Endothelial cell of umbilical vein (primary cell): Measurements from ENCODE around the gene NR4A1. TPM values are rescaled to one million over a fixed set of nuclear protein-coding genes. Genes with fewer than 3 reads are reported as not detected.

Experiments
- BruUV-seq: library from RNA; stranded (reverse); fragments of 400-500 nt; replicated peaks from 2 replicates; lab custom pipeline; 2021; lab: Mats Ljungman, UMichigan
- CTCF ChIA-PET: fragments of 300-600, 350-600 bp; sonication (Branson Sonifier 250); formaldehyde crosslinking; loops from one replicate; lab custom pipeline; 2021; ENCODE audit warnings: antibody characterized with exemption, inconsistent platforms; lab: Charles Lee
- POLR2A ChIA-PET: fragments of 300-600, 350-600 bp; sonication (Branson Sonifier 250); formaldehyde crosslinking; loops from one replicate; lab custom pipeline; 2021; ENCODE audit warnings: antibody characterized with exemption, inconsistent platforms; lab: Charles Lee
- DNase-seq: peaks from one replicate; pipeline ENCODE4 v3.0.0-alpha.2; 2011; ENCODE audit warnings: low read depth, low spot score
- FAIRE-seq: peaks from 2 replicates; lab custom pipeline; 2011; peaks lifted over from hg19 to GRCh38; lab: Jason Lieb, UNC
- H2AFZ ChIP-seq: 2 replicates; pipeline ENCODE4 v1.6.0; 2012; ENCODE audit warnings: low read depth, low read length, control low read depth, inconsistent platforms
- H3K27ac ChIP-seq: 2 replicates; pipeline ENCODE4 v1.5.1; 2011; ENCODE audit warnings: low read depth, mild to moderate bottlenecking, control low read depth, low read length, moderate library complexity; ENCODE audit not compliant: insufficient read depth
- H3K27me3 ChIP-seq, 2 experiments: 2 replicates each; pipeline versions ENCODE4 v1.6.0 to v1.6.1; 2011; ENCODE audit warnings: low read length in 2 of 2, mixed read lengths in 1 of 2; ENCODE audit not compliant: control insufficient read depth in 2 of 2, insufficient read depth in 2 of 2
- H3K36me3 ChIP-seq, 2 experiments: 2 replicates in 1 of 2; 3 replicates in 1 of 2; pipeline ENCODE4 v1.5.1; 2011; ENCODE audit warnings: low read length in 2 of 2, mild to moderate bottlenecking in 1 of 2, moderate library complexity in 1 of 2; ENCODE audit not compliant: control insufficient read depth in 2 of 2, insufficient read depth in 2 of 2; ENCODE audit errors: extremely low read depth in 1 of 2
- H3K4me1 ChIP-seq: 3 replicates; pipeline ENCODE4 v1.5.1; 2011; ENCODE audit warnings: mild to moderate bottlenecking, low read length; ENCODE audit not compliant: control insufficient read depth, insufficient read depth; ENCODE audit errors: extremely low read depth
- H3K4me2 ChIP-seq: 2 replicates; pipeline ENCODE4 v1.6.1; 2011; ENCODE audit warnings: low read length, control low read depth, mixed read lengths; ENCODE audit not compliant: insufficient read depth
- H3K4me3 ChIP-seq, 3 experiments: fragments of 200-600 bp in 1 of 3; sonication (generic), shearing (Covaris generic) in 1 of 3; replicated peaks in 1 of 3; 2 replicates each; pipeline ENCODE4 v1.5.1; 2011 to 2016; ENCODE audit warnings: control low read depth in 3 of 3, low read length in 3 of 3, mild to moderate bottlenecking in 2 of 3, inconsistent platforms in 1 of 3, low read depth in 1 of 3, moderate library complexity in 1 of 3; ENCODE audit not compliant: insufficient read depth in 1 of 3
- H3K79me2 ChIP-seq: 2 replicates; pipeline ENCODE4 v1.6.0; 2012; ENCODE audit warnings: low read length, inconsistent platforms; ENCODE audit not compliant: control insufficient read depth, insufficient read depth
- H3K9ac ChIP-seq: replicated peaks from 2 replicates; pipeline ENCODE3; 2011; ENCODE audit warnings: low read length, control low read depth; ENCODE audit not compliant: insufficient read depth; ENCODE audit errors: extremely low read depth
- H3K9me1 ChIP-seq: replicated peaks from 3 replicates; pipeline ENCODE4 v1.6.0; 2011; ENCODE audit warnings: mild to moderate bottlenecking, low read length; ENCODE audit not compliant: control insufficient read depth, insufficient read depth; ENCODE audit errors: extremely low read depth
- H3K9me3 ChIP-seq: replicated peaks from 2 replicates; pipeline ENCODE4 v1.5.1; 2012; ENCODE audit warnings: low read length, inconsistent platforms; ENCODE audit not compliant: control insufficient read depth, insufficient read depth
- H4K20me1 ChIP-seq: replicated peaks from 2 replicates; pipeline ENCODE3; 2011; ENCODE audit warnings: mild to moderate bottlenecking, low read length; ENCODE audit not compliant: control insufficient read depth, insufficient read depth; ENCODE audit errors: extremely low read depth
- EZH2 ChIP-seq: IDR thresholded peaks from 2 replicates; pipeline ENCODE4 v1.6.1; 2012; ENCODE audit warnings: borderline replicate concordance, low read depth, mild to moderate bottlenecking, moderate library complexity, low read length, inconsistent platforms; ENCODE audit not compliant: severe bottlenecking
- FOS ChIP-seq: IDR thresholded peaks from 2 replicates; pipeline ENCODE4 v1.6.1; 2011; ENCODE audit warnings: mild to moderate bottlenecking, low read length, moderate library complexity, borderline replicate concordance; ENCODE audit not compliant: insufficient read depth
- GATA2 ChIP-seq: IDR thresholded peaks from 2 replicates; pipeline ENCODE4 v1.7.0; 2011; ENCODE audit warnings: low read depth, mild to moderate bottlenecking, moderate library complexity, mixed read lengths, low read length; ENCODE audit not compliant: insufficient read length, insufficient read depth
- JUN ChIP-seq: IDR thresholded peaks from 2 replicates; pipeline ENCODE4 v1.6.1; 2011; ENCODE audit warnings: borderline replicate concordance, low read depth; ENCODE audit not compliant: insufficient read length, insufficient read depth
- MYC ChIP-seq: IDR thresholded peaks from one replicate; pipeline ENCODE4 v1.6.1; 2011; ENCODE audit warnings: mild to moderate bottlenecking, low read depth, low read length
- POLR2A ChIP-seq: IDR thresholded peaks from 2 replicates; pipeline ENCODE4 v1.6.1; 2012; ENCODE audit warnings: low read depth, mild to moderate bottlenecking, control low read depth, low read length
- POLR2AphosphoS5 ChIP-seq: IDR thresholded peaks from 2 replicates; pipeline ENCODE4 v1.6.1; 2012; ENCODE audit warnings: low read depth, mild to moderate bottlenecking, control low read depth, low read length, moderate library complexity; ENCODE audit not compliant: insufficient read depth
- dilution Hi-C: fragments of 300-500 bp; cut with MboI; formaldehyde crosslinking; loops from one replicate; pipeline ENCODE4 v1.15.0; 2019; ENCODE audit warnings: low sequenced_read_pairs; ENCODE audit not compliant: extremely low pct_ligation_motif_present
- intact Hi-C: fragments of 100-400 bp; cut with micrococcal nuclease; formaldehyde crosslinking; loops from one replicate; pipeline ENCODE4 v1.10.0; 2022
- polyA plus RNA-seq, 4 experiments: library from polyadenylated mRNA; depleted of rRNA in 3 of 4; stranded (reverse) in 3 of 4; unstranded in 1 of 4; fragments of >200 nt; gene quantifications; 2 replicates each; pipeline versions ENCODE4 v1.2.1 to v1.2.3, GENCODE V29; 2011 to 2012; ENCODE audit warnings: missing spikeins in 1 of 4
- total RNA-seq: library from RNA; stranded (reverse); gene quantifications from 2 replicates; pipeline ENCODE4 v1.2.3, GENCODE V29; 2021
- TF ChIP-seq, protein P1 (sequence below), 2 donors: IDR thresholded peaks; 1 replicate in 1 of 2; 2 replicates in 1 of 2; pipeline ENCODE4 v1.5.1; 2011; ENCODE audit warnings: low read length in 2 of 2, mild to moderate bottlenecking in 2 of 2, moderate library complexity in 2 of 2, control low read depth in 1 of 2, inconsistent platforms in 1 of 2, low read depth in 1 of 2; ENCODE audit not compliant: insufficient read depth in 1 of 2; ENCODE audit errors: extremely low read depth in 1 of 2
- TF ChIP-seq, protein P2 (sequence below): IDR thresholded peaks from 2 replicates; pipeline ENCODE4 v1.6.1; 2011; ENCODE audit not compliant: insufficient read depth, insufficient read length

NR4A1 gene
- total and polyA plus RNA-seq, 2 donors (not counting 3 experiments of a cell fraction or from before 2014, with no cell fraction given), result 6.8 to 18.2 TPM

GRCh38 chr12:52054833-52055730 lies 3.8 kb downstream of the NR4A1 start:
- no peaks in the 10 kb centered on the region for H3K9me1 ChIP-seq
- H3K9ac ChIP-seq, result no peak overlapping the region
- H3K9me3 ChIP-seq, result no peaks in the 10 kb centered on the region
- peaks cover 14% of the 10 kb centered on the region for H3K4me1 ChIP-seq
- no peaks in the 10 kb centered on the region for H3K27me3 ChIP-seq
- no TSS peak for BruUV-seq
- FAIRE-seq (no peak), DNase-seq (no peak)
- no peak overlapping the region for H3K27ac ChIP-seq
- no peaks in the 10 kb centered on the region for H3K79me2 ChIP-seq
- no peak overlapping the region for H3K4me3 ChIP-seq
- no peaks in the 10 kb centered on the region for H3K36me3 ChIP-seq
- dilution Hi-C loops, result no loop called here
- H2AFZ ChIP-seq, result no peak overlapping the region
- H4K20me1 ChIP-seq, result no peaks in the 10 kb centered on the region
- intact Hi-C loops, result no loop called here
- CTCF ChIA-PET, result interaction anchor here (1.0 to 1.2 kb wide), 3 partner anchors 14 to 30 kb away, joined by 3 to 9 read pairs (median 3); no protein-coding TSS in a partner anchor
- H3K4me2 ChIP-seq, result no peak overlapping the region
- TF ChIP-seq, protein P1, sequence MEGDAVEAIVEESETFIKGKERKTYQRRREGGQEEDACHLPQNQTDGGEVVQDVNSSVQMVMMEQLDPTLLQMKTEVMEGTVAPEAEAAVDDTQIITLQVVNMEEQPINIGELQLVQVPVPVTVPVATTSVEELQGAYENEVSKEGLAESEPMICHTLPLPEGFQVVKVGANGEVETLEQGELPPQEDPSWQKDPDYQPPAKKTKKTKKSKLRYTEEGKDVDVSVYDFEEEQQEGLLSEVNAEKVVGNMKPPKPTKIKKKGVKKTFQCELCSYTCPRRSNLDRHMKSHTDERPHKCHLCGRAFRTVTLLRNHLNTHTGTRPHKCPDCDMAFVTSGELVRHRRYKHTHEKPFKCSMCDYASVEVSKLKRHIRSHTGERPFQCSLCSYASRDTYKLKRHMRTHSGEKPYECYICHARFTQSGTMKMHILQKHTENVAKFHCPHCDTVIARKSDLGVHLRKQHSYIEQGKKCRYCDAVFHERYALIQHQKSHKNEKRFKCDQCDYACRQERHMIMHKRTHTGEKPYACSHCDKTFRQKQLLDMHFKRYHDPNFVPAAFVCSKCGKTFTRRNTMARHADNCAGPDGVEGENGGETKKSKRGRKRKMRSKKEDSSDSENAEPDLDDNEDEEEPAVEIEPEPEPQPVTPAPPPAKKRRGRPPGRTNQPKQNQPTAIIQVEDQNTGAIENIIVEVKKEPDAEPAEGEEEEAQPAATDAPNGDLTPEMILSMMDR (IDR thresholded peaks at IDR 0.05; ENCODE audit: extremely low read depth in 1 of 2, insufficient read depth in 1 of 2, low read depth in 1 of 2, low read length in 2 of 2), result no peak
- TF ChIP-seq EZH2 (no peak), POLR2AphosphoS5 (no peak), JUN (no peak), POLR2A (no peak), FOS (no peak), GATA2 (no peak), MYC (no peak)
- TF ChIP-seq, protein P2, sequence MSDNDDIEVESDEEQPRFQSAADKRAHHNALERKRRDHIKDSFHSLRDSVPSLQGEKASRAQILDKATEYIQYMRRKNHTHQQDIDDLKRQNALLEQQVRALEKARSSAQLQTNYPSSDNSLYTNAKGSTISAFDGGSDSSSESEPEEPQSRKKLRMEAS, result no peak
- POLR2A ChIA-PET, result no interaction called here
